HG02763 (cell line): ENCODE results near the gene C2orf80.
"Not testable (repeated sequence)": the region's sequence is repeated elsewhere in the genome, so short reads cannot be mapped to it uniquely, and the experiment has no call there.

Experiments used
- ATAC-seq: cut with Tn5 transposase; IDR thresholded peaks from one replicate; pipeline ENCODE4 v1.9.1; 2021; ENCODE audit warnings: mild to moderate bottlenecking, moderate library complexity; ENCODE audit not compliant: unreplicated experiment

Gene C2orf80

GRCh38 chr2:208189810-208190503 is at the start of gene C2orf80:
C2orf80 (minus strand) TSS chr2:208190030; CDS start chr2:208186986, 3,044 bp downstream.
- no peak for ATAC-seq

GRCh38 chr2:208235860-208236259 is 46.0 kb upstream of the C2orf80 start:
- ATAC-seq: no peak

DNA sequence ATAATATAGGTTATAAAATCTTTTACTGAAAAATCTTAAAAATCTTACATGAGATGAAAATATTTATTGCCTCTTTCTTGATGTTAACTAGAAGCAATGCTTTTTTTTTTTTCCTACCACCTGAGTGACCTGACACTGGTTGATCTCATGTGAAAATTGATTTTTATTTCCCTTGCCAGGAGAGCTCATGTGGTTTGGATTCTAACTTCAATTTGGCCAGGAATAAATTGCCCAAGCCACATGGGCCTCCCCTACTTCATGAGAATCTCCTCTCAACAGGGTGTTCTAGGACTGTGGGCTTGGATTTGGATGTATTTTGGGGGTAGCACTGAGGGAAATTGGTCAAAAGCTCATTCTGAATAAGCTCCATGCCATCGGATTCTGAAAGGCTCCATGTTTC is 45.0 kb upstream of the C2orf80 start:
- no peak for ATAC-seq

- ATAC-seq: no peak
These were observed 38.6 kb upstream of the C2orf80 start for GRCh38 chr2:208228476-208228875.

DNA sequence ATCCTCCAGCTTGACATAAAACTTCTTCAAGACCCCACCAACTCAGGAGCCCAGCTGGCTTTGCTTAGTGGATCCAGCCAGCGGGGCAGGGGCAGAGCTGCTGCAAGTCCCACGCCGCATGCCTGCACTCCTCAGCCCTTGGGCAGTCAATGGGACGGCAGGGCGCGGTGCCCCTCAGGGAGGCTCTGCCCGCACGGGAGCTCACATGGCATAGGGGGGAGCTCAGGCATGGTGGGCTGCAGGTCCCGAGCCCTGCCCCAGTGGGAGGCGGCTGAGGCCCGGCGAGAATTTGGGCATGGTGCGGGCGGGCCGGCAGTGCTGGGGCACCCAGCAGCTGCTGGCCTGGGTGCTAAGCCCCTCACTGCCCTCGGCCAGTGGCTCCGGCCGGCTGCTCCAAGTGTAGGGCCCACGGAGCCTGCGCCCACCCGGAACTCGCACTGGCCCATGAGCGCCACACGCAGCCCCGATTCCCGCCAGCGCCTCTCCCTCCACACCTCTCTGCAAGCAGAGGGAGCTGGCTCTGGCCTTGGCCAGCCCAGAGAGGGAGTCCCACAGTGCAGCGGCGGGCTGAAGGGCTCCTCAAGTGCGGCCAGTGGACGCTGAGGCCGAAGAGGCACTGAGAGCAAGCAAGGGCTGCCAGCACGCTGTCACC is 37.9 kb upstream of the C2orf80 start:
- no peak for ATAC-seq

- ATAC-seq: no peak
These were observed 35.0 kb upstream of the C2orf80 start for GRCh38 chr2:208224802-208225201.

GRCh38 chr2:208222351-208222750 is 32.5 kb upstream of the C2orf80 start:
- no peak for ATAC-seq

DNA sequence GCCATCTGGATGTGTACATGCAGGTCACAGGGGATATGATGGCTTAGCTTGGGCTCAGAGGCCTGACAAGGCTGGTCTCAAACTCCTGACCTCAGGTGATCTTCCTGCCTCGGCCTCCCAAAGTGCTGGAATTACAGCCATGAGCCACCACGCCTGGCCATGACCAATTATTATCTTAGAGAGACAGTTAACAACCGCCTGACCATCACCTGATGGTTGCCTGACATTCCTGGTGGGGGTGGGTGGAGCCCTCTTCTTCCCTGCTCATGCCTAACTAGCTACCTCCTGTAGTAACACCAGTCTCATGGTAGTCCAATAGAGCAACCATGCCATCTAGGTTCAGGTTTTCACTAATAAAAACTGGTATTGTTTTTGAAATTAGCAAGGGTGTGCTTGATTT is 32.0 kb upstream of the C2orf80 start:
- ATAC-seq: not testable (repeated sequence)

- ATAC-seq: no peak
These were observed 21.0 kb upstream of the C2orf80 start for GRCh38 chr2:208210688-208211451.

- ATAC-seq: no peak
These were observed 18.7 kb upstream of the C2orf80 start for GRCh38 chr2:208208335-208209085.

DNA sequence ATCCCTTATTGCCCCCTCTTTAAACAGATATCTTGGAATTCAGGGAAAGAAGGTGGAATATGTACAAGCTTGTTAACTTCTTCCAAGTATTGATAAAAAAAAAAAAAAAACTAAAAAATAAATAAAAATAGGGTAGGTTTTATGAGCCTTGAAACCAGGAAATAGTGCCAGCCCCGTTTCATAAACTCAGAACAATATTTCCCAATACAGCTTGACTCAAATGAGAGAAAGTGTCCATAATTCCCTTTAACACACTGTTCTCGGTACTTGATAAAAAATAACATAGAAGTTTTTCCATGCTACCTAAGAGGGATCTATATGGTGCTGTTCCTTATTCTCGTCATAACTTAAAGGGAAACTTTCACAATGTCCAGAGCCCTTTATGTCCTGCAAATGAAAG is 17.9 kb upstream of the C2orf80 start:
- no peak for ATAC-seq

- ATAC-seq: no peak
These were observed 14.3 kb upstream of the C2orf80 start for GRCh38 chr2:208204166-208204565.

DNA sequence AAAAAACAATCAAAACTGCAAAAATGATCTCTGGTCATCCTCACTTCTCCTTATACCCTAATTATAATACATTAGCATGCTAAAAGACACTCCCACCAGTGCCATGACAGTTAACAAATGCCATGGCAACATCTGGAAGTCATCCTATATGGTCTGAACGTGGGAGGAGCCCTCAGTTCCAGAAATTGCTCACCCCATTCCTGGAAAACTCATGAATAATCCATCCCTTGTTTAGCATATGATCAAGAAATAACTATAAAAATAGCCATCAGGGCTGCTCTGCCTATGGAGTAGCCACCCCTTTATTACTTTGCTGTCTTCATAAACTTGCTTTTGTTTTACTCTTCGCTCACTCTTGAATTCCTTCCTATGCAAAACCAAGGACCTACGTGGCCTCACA is 5.7 kb upstream of the C2orf80 start:
- no peak for ATAC-seq

DNA sequence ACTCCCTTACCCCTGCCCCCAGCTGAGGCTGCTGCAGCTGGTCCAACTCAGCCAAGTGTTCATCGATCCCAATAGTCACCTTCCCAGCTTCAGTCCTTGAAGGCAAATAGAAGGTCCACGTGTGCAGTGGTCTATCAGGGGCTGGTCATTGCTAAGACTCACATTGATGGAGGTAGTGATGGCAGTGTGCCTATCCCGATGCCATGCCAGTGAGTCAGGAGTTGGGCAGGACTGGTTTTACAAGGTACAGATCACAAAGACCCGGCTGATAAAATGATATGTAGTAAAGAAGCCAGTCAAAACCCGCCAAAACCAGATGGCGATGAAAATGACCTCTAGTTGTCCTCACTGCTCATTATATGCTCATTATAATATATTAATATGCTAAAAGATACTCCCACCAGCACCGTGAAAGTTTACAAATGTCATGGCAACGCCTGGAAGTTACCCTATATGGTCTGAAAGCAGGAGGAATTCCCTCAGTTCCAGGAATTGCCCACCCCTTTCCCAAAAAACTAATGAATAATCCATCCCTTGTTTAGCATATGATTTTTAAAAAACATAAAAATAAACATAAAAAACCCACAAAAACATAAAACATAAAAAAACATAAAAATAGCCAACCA is 2.9 kb upstream of the C2orf80 start:
- ATAC-seq: no peak

GRCh38 chr2:208189069-208189809 is 591 bp downstream of the C2orf80 start:
- ATAC-seq: no peak

DNA sequence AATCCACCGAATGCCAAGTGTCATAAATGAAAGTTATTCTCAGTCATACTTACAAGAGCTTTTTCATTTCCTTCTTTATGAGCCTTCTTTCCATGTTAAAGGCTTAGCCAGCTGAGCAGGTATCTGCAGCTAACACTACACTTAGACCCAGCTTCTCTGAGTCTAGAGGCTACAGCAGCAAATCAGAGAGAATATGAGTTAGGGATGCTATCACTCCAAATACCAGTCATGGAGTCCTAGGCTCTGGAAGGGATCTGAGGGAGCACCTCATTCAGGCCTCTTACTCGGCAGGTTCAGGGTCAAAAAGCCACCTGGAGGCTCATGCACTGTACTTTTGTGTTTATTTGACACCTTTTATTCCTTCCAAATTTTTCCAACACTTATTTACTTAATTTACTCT is 2.9 kb downstream of the C2orf80 start:
- no peak for ATAC-seq

- no peak for ATAC-seq
These were observed 3.4 kb downstream of the C2orf80 start for GRCh38 chr2:208186465-208186864.

GRCh38 chr2:208183972-208184705 is 5.7 kb downstream of the C2orf80 start:
- ATAC-seq: no peak

GRCh38 chr2:208183526-208183925 is 6.3 kb downstream of the C2orf80 start:
- ATAC-seq: no peak
